IPS-NIHi11 (cell line): ENCODE measurements around the gene NR3C2.

ENCODE experiments used
- DNase-seq: peaks from one replicate; pipeline ENCODE4 v3.0.0; 2012; ENCODE audit warnings: mixed read lengths, low spot score

The NR3C2 gene

GRCh38 chr4:148263802-148264201 is 178.4 kb downstream of the NR3C2 start:
- no peak for DNase-seq

GRCh38 chr4:148263127-148263526 is 179.1 kb downstream of the NR3C2 start:
- no peak for DNase-seq

DNA sequence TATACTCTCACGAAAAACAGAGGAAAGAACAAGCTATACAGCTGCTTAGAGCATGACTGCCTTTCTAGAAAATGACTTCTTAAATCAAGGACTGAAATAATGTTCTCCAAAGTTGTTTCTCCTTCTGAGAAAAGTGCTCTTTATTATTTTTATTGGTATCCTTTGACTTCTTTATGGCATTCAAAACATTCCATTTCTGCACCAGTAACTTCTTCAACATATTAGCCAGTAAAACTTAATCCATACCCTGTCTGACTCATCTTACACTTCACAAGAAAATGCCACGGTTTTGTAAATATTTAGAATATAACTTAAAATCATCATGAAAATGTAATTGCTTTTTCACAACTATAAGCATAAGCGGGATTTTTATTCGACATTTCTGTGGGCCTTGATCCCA is 180.4 kb downstream of the NR3C2 start:
- DNase-seq, result no peak

- no peak for DNase-seq
Observed at GRCh38 chr4:148259841-148260240, 182.4 kb downstream of the NR3C2 start.

DNA sequence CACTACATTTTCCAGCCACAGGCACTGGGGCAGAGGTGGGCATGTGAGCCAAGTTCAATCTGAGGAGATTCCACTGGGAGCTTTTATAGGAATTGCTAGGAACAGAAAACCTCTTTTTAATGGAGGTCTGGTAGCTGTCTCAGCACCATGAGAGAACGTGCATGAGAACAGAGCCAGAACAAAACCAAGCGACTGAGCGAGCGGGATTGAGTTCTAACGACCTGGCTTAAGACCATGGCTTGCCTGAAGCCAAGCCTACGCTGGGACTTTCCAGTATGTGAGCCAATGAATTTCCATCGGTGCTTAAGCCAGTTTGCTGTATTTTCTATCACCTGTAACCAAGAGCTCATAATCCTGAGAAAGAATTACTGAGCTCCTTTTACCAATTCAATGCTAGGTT is 183.7 kb downstream of the NR3C2 start:
- DNase-seq, result no peak

DNA sequence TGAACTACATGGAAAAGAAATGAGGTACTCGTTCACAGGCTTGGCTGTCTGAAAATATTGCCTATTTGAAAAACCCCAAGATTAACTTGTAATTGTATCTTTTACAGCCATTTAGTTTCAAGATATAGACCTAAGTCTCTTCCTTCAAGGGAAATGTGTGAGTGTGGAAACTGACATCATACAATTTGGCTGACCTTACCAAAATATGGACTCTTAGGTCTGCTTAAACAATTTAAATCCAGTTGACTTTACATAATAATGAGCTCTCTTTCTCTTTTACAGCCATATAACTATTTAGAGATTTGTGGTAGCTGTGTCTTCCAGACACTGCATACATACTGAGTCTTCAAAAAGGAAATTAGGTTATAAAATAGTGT is 186.9 kb downstream of the NR3C2 start:
- no peak for DNase-seq

GRCh38 chr4:148254621-148255343 is 187.4 kb downstream of the NR3C2 start:
- DNase-seq, result no peak

DNA sequence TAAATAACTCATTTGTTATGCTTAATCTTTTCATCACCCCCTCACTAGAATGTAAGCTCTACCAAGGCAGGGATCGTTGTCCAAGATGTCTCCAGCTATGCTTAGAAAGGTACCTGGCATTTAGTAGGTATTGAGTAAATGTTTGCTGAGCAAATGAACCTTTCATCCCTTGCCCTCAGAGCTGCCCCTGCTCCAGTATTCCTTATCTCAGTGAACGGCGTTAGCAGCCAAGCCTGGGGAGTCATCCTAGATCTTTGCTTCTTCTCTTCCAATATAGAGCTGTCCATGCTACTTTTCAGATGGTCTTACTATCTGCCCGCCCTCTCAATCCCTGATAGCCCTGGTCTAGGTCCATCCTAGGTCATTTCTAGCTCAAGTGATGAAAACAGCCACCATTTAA is 188.4 kb downstream of the NR3C2 start:
- DNase-seq, result no peak

- no peak for DNase-seq
Observed at GRCh38 chr4:148248824-148249223, 193.4 kb downstream of the NR3C2 start.

- no peak for DNase-seq
Observed at GRCh38 chr4:148245015-148245414, 197.2 kb downstream of the NR3C2 start.

- DNase-seq, result no peak
Observed at GRCh38 chr4:148243837-148244236, 198.4 kb downstream of the NR3C2 start.

DNA sequence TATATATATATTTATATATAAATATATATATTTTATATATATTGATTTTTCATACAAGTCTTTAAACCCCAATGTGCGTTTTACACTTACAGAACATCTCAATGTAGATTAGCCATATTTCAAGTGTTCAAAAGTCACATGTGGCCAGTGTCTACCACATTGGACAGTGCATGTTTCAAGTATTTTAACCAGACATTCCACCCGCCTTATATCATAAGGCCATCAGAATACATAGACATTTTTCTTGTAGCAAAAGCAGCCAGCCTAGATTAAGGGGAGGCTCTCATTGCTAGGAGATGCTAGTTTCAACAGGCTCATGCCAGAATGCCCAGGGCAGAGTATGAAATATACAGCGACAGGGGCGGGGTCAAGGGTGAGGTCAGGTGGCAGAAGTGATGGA is 202.0 kb downstream of the NR3C2 start:
- no peak for DNase-seq

DNA sequence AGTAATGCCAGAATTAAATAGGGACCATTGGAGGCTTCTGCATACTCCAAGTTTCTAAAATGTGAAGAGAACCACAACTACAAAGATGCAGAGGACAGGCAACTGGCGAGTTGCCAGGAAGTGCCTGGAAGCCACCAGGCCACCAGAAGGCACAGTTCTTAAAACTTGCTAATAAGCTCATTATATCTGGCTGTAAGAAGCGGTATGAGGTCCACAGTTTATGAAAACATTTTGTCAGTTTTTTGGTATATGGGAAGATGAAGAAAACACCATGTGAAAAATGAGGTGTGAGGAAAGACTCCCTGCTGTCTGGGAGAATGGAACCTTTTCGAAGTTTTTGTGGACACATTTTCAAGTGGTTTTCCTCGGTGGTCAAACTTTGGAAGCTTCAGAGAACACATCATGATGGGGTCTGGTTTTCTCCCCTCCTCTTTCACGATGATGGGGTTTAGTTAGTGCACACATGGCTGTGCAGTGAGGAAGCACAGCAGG is 202.7 kb downstream of the NR3C2 start:
- DNase-seq, result no peak

GRCh38 chr4:148238811-148239493 is 203.3 kb downstream of the NR3C2 start:
- no peak for DNase-seq

- no peak for DNase-seq
Observed at GRCh38 chr4:148238086-148238485, 204.1 kb downstream of the NR3C2 start.

DNA sequence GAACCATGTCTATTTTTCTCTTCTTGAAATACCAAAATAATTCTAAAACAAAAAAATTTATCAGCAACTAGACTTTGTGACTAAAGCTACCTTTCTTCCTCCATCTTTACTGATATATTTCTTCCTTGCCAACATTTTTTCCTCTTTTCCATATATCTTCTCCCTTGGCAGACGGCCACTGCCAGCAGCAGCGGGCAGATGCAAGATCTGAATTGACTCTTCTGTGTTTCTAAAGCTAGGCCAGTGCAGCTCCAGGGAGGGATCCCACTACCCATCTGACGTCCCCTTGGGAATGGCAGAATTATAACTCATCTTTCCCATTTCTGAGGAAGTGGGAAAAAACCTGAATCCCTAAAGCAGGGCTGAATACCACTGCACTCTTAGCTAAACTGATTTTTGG is 206.4 kb downstream of the NR3C2 start:
- no peak for DNase-seq

- no peak for DNase-seq
Observed at GRCh38 chr4:148229798-148230197, 212.4 kb downstream of the NR3C2 start.

DNA sequence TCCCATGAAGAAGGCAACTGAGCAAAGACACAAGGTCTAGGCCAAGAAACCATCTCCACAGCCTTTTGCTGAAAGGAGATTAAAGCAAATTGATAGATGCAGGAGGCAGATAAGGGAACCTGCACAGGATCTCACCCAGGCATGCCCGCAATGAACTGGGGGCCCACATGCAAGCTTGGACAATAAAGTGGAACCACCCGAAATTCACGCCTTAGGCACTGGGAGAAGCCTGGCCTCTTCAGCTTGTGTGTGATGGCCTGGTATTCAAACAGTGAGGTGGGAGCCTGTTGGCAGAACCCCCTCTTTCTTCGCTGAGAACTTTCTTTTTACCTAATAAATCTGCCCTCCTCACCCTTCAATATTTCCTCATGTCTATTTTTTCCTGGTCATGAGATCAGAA is 213.2 kb downstream of the NR3C2 start:
- no peak for DNase-seq

DNA sequence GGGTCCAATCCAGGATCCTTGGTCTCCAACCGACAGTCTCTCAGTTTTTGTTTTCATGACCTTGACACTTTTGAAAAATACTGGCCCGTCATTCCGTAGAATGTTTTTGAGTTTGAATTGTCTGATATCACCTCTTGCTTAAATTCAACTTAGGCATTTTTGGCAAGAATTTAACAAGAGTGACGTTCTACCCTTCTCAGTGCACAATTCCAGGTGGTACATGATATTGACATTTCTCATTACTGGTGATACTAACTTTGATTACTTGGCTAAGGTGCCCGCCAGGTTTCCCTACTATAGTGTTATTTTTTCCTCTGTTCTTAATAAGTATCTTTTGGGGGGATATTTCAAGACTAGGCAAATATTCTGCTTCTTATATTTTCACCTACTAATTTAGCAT is 215.1 kb downstream of the NR3C2 start:
- no peak for DNase-seq

DNA sequence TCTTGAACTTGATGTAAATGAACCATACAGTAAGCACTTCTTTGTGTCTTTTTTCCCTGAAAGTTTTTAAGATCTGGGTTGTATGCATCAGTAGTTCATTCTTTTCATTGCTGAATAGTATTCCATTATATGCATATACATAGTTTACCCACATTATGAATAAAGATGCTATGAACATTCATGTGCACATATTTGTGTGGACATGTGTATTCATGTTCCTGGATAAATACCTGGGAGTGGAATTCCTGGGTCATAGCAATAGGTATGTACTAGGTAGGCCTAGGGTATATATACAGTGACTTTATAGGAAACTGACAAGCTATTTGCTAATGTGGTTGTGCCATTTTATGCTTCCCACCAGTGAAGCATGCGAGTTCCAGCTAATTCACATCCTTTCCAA is 215.9 kb downstream of the NR3C2 start:
- no peak for DNase-seq

DNA sequence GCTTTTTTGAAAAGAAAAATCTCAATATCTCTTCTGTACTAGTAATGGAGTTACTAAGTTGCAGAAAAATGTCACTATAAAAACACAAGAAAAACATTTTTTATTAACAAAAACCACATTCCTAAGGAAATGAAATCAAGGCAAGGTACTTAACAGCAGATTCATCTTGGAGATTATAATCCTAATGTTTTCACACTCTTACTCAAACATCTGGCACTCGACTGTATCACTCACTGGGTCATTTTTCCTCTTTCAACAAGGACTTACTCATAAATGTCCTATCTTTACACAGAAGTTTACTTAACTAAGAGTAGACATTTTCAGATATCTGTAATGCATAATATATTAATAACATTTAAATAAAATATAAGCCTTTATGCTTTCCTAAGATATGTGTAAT is 216.6 kb downstream of the NR3C2 start:
- DNase-seq, result no peak

DNA sequence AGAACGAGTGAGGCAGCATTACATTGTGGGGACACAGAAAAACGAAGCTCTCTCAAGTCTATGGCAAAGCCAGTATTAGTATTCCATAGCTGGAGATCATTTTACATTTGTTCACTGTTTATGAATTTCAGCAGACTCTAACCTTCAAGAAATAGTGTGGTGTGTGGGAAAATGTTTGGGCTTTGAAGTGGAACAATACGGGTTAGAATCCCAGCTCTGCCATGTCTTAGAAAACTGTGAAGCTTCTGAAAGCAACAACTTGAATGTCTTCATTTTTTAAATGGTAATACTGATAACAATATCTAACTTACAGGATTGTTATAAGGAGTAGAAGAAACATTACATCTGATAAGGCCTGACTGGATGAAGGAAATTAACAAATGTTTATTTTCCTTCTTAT is 217.7 kb downstream of the NR3C2 start:
- DNase-seq, result no peak

DNA sequence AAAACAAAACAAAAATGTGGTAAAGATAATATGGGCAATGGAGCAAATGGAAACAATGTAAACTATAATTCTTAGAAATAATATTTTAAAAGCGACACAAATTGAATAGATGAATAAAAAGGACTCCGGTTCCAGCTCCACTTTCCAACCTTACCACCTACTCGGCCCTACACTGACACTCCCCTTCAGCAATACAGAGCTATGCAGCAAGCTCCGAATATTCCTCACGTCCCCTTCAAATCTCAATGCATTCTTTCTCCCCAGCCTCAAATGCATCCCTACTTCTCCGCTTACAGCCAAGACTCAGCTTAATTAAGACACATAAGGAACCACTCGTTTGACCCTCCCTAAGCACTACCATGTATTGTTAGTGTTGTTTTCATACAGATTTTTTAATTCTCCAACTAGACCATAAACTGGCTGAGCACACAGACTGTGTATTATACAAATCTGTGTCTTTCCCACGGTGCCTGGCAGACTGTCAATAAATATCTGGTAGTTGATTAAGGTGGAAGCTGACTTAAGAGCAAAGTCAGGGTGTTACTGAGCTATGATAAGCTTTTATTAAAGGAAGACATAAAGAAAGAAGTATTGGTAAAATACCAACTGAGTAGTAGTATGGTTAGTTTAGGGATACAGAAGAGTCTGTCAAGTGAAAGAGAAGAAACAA is 219.1 kb downstream of the NR3C2 start:
- no peak for DNase-seq
